NCI-H146 treated with DMSO at 0.1 percent for 48 hours (cell line): ENCODE results near the gene CFAP141.
"Not testable (repeated sequence)": the region's sequence is repeated elsewhere in the genome, so short reads cannot be mapped to it uniquely, and the experiment has no call there.

Experiments used
- DNase-seq: peaks from one replicate; lab custom pipeline; 2025; ENCODE audit not compliant: unreplicated experiment; lab: John Stamatoyannopoulos, UW

Gene CFAP141

GRCh38 chr1:154208677-154209388 lies 2.7 kb upstream of the CFAP141 start:
- no peak for DNase-seq

GRCh38 chr1:154207262-154207661 lies 1.1 kb upstream of the CFAP141 start:
- no peak for DNase-seq

- not testable (repeated sequence) for DNase-seq
These were observed 355 bp downstream of the CFAP141 start for GRCh38 chr1:154205778-154206177.

DNA sequence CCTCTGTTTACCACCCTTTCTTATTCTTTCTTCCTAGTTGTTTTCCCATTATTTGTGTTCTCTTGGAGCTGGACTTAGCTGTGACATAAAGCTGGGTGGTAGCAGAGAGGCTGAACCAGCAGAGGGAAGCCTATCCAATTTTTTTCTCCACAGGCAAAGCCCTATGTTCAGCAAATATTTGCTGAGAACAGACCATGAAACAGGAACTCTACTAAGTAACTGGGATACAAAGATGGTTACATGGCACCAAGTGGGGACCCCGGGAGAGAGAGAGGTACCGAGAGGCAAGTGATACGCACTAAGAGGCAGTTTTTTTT lies 6.6 kb downstream of the CFAP141 start:
- DNase-seq, result no peak

- DNase-seq, result peak; percentile 63
These were observed 7.2 kb downstream of the CFAP141 start for GRCh38 chr1:154198756-154199562.

DNA sequence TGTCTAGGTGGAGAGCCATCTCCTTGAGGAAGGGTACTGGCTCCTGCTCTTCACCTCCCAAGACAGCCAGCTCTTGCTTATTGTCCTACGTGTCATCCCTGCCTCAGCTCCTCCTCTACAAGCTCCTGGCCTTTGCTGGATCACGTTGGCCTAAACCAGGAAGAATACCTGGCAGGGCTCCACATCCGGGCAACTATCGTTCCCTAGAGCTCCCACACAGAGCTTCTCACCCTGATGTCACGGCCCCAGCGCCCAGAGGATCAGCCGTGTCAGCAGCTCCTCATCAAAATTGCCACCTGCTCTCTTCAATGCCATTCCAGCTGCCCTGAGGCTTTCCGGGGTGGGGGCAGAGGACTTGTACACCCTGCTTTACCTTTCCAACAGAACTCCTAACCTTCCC lies 12.3 kb downstream of the CFAP141 start:
- no peak for DNase-seq

GRCh38 chr1:154192476-154192875 lies 13.7 kb downstream of the CFAP141 start:
- DNase-seq, result no peak

DNA sequence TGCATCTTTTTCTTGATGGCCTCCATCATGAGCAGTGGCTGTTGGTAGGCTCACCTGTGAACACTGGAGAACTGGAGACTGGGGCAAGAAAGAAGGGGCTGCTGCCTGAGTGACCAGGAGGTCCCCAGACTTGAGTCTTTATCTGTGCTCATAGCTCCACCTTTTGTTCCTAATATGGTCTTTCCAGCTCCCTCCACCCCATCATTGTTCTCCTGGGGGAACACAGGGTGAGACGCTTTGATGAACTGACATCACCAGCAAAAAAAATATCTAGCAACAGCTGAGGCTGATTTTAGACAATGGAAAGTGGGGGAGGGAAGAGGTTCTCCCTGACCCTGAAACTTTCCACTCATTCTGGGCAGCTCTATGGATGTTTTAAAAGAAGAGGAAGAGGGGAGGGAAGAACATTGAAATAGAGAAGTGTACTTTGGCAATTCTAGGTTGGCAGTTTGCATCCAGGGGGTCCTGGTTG lies 14.1 kb downstream of the CFAP141 start, which contains the start of gene TPM3:
TPM3 (minus strand) TSS at position 111 of the 472 bp plus-strand sequence; CDS start at position 29, 82 bp downstream.
- peak; percentile 46 for DNase-seq

DNA sequence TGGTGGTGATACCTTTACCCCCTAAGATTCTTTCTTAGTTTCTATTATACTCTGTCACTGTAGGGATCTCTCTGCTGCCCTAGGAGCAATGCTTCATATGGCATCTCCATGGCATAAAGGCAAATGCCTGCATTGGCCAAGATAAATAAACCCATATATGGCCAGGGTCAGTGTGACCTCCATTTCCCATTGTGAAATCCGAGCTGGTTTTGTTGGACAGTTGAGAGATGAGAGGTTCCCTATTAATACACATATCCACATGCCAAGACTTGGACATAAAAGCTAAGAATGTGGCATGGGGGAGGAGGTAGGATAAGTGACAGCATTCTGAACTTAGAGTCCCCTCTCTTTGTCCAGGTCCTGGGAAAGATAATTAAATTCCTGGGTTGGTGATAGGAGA lies 15.6 kb downstream of the CFAP141 start:
- no peak for DNase-seq

- DNase-seq, result peak; percentile 68
These were observed 19.2 kb downstream of the CFAP141 start for GRCh38 chr1:154186852-154187501.

- DNase-seq, result peak; percentile 95
These were observed 20.0 kb downstream of the CFAP141 start for GRCh38 chr1:154186177-154186576.

DNA sequence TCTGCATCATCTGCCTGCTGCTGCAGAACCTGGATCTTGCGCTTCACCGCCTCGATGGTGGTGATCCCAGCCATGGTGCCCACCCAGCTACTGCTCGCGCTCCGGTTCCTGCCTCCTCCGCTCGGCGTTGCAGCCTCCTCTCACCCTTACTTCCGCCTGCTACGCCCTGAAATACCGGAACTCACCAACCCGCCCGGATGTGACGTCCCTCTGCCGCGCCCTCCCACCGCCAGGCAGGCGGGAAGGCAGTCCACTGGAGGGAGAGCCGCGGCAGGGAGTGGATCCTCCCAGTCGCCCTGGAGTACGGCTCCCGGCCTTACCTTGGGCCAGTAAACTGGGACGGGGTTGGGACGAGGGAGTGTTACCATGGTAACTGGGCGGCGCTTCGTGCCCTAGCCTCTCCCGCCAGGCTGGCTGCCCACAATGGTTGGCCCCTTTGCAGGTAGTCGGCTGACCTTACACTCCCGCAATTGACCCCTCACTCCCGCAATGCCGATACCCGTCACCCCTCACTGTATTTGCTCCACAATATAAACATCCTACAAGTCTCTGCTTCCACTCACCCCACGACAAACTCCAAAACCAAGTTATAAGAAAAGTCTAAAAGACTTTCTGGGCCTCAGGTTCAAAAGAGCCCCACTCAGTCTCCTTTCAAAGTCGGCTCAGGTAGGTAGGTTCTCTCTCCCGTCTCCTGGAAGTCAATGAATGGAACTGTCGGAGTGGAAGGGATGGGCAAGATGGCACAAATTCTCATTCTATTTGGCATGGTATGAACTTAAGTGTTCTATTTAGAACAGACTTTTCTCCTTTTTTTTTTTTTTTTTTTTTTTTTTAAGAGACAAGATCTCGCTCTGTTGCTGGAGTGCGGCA lies 22.9 kb downstream of the CFAP141 start:
- peak; percentile 96 for DNase-seq

- DNase-seq, result peak; percentile 22
These were observed 23.6 kb downstream of the CFAP141 start for GRCh38 chr1:154182344-154183045.

GRCh38 chr1:154181944-154182343 lies 24.2 kb downstream of the CFAP141 start:
- DNase-seq, result no peak

DNA sequence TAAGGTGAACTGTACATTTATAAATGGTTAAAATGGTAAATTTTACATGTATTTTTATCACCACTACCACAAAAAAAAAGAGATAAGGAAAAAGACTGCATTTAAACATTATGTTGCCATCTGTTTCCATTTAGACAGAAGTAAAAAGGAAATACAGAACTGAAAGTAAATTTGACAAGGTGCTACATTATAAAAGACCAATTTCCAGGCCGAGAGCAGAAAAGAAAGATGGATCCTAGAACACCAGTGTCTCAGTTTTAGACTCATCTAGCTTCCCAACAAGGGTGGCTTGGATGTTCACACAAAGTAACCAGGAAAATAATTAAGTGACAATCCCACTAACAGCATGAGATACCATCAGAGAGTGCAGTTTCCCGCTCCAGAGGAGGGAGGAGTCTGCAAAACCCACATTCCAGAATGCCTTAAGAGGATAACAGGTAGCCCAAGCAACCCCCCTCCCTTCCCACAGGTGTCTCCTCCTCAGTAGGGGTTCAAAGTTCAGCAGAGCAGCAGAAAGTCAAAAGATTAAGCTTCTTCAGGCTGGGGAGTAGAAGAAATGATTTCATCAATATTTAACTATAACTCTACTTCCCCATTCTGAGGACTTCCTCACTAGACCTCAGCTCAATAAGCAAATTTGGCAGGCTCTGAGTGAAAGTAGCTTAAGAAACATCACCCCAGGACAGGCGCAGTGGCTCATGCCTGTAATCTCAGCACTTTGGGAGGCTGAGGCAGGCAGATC lies 26.0 kb downstream of the CFAP141 start:
- no peak for DNase-seq

DNA sequence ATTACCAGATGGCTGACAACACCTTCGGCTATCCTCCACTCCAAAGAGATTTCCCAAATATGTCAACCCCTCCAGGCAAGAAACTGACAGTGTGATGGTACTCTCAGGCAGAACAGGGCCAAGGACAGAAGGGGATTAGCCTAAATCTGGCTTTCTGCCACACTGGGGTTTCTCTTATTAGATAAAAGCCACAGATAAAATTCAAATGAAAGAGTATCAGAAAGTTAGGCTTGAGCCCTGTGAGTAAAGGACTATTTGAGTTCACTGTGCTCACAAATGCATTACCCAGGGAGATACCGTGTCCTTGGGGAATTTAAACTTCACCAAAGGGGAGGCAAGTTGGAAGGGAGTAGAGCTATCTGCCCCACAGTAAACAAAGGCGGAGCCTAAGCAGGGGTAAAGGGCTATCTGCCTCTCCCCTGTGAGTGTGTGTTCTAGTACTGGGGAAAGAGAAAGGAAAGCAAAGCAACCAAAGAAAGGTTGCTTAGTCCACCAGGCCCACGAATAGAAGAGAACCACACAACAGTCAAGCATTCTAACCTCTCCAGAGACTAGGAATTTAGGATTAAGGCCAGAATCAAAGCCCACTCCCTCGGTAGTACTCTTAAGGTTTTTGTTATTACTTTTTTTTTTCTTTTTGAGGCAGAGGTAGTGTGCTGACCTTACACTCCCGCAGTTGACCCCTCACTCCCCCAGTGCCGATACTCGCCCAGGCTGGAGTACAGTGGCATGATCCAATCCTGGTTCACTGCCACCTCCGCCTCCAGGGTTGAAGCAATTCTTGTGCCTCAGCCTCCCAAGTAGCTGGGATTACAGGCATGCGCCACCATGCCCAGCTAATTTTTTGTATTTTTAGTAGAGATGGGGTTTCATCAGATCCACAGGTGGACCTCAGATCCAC lies 27.0 kb downstream of the CFAP141 start:
- DNase-seq, result no peak

- no peak for DNase-seq
These were observed 28.1 kb downstream of the CFAP141 start for GRCh38 chr1:154178013-154178412.

- no peak for DNase-seq
These were observed 29.8 kb downstream of the CFAP141 start for GRCh38 chr1:154176337-154176736.
